ENCODE results near the gene UBE2Q1. TPM values are rescaled to one million over a fixed set of nuclear protein-coding genes. Genes with fewer than 3 reads are reported as not detected.
A peak's percentile ranks its signal among the peaks of the same experiment; 100 is the strongest.

Gene UBE2Q1
- total RNA-seq, 1 donor from 2014 or later, result 77.3 TPM

DNA sequence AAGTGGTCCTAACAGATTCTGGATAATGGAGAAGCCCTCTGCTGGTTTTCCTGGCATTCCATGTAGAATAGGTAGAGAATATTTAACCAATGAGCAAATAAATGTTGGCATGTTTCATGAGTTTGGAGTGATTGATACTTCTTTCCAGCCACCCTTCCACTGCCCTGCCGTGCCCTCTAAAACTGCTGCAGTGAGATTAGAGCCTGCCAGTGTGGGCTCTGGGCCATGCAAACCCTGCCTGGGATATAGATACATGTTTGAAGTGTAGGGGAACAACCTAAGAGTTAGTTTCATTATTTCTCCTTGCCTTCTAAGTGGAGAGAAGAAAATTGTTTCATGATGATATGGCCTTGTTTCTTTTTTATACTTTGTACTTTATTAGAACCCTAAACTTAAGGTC is 10.4 kb downstream of the UBE2Q1 start:
- Mint-ChIP-seq H3K27me3 (ENCODE audit: unreplicated experiment) (no peaks in the 10 kb centered on the region), H3K9me3 (ENCODE audit: unreplicated experiment) (no peaks in the 10 kb centered on the region), H3K27ac (ENCODE audit: unreplicated experiment) (peak overlapping the region; percentile 11), H3K36me3 (ENCODE audit: unreplicated experiment) (peaks cover 27% of the 10 kb centered on the region), H3K4me1 (ENCODE audit: unreplicated experiment) (peaks cover 5% of the 10 kb centered on the region), H3K4me3 (ENCODE audit: unreplicated experiment) (no peak overlapping the region)
- no peak for DNase-seq (ENCODE audit: extremely low spot score, unreplicated experiment)
- TF ChIP-seq, protein P1, sequence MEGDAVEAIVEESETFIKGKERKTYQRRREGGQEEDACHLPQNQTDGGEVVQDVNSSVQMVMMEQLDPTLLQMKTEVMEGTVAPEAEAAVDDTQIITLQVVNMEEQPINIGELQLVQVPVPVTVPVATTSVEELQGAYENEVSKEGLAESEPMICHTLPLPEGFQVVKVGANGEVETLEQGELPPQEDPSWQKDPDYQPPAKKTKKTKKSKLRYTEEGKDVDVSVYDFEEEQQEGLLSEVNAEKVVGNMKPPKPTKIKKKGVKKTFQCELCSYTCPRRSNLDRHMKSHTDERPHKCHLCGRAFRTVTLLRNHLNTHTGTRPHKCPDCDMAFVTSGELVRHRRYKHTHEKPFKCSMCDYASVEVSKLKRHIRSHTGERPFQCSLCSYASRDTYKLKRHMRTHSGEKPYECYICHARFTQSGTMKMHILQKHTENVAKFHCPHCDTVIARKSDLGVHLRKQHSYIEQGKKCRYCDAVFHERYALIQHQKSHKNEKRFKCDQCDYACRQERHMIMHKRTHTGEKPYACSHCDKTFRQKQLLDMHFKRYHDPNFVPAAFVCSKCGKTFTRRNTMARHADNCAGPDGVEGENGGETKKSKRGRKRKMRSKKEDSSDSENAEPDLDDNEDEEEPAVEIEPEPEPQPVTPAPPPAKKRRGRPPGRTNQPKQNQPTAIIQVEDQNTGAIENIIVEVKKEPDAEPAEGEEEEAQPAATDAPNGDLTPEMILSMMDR (IDR thresholded peaks at IDR 0.05), result no peak

DNA sequence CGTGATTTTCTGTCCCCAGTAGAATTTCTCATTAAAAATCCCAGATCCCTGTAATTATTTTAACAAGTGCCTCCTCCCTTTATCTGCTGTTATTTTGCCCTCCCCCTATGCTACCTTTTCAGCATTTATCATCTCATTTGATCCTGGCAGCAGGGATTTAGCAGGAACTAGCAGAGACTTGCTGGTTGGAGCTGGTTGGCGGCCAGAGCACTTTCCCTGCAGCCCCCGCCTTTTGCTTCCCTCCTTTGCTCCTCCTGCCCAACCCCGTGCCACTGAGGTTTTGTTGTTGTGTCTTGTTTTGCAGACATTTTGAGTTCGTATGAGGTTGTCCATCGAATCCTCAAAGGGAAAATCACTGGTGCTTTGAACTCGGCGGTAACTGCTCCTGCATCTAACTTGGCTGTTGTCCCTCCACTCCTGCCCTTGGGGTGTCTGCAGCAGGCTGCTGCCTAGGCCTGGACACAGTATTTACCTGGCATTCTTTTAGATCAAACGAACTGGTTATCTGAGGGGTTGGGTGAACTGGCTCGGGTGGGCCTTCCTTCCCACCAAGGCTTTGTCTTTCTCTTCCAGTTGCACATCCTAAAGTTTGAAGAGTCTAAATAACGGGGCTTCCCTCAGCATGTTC is 11.2 kb downstream of the UBE2Q1 start:
- Mint-ChIP-seq H3K4me1 (ENCODE audit: unreplicated experiment) (peaks cover 5% of the 10 kb centered on the region), H3K27ac (ENCODE audit: unreplicated experiment) (no peak overlapping the region), H3K9me3 (ENCODE audit: unreplicated experiment) (no peaks in the 10 kb centered on the region), H3K36me3 (ENCODE audit: unreplicated experiment) (peaks cover 21% of the 10 kb centered on the region), H3K4me3 (ENCODE audit: unreplicated experiment) (no peak overlapping the region), H3K27me3 (ENCODE audit: unreplicated experiment) (peaks cover 2% of the 10 kb centered on the region)
- TF ChIP-seq, protein P1 (IDR thresholded peaks at IDR 0.05), result no peak
- DNase-seq (ENCODE audit: extremely low spot score, unreplicated experiment), result no peak

DNA sequence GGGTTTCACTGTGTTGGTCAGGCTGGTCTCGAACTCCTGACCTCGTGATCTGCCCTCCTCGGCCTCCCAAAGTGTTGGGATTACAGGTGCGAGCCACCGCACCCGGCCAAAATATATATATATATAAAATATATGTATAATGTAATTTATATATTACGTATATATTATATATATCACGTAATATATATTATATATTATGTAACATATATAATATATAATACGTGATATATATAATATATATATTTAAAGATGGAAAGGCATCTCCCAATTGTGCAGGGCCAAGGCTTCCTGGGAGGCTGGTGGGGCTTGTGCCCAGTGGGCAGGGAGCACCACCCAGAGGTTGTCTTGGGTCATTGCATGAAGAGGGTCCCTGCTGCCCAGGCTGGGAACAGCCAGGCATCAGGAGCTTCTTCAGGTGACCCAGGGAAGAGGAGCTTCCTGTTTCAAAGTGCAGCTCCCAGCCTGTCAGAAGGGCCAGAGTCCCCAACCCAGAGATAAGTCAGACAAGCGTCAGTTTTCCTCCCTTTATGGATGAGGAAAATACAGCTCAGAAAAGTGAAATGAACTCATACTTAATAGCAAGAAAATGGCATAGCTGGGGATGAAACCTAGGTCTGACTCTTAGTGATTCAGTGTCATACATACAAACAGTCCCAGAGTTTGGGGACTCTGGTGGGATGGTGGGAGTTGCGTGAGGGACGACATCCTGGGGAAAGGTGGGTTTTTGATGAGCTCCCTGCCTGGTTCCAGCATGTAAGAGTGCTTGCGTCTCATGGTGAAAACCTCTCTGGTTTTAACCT is 12.0 kb downstream of the UBE2Q1 start:
- no peak for DNase-seq (ENCODE audit: extremely low spot score, unreplicated experiment)
- TF ChIP-seq, protein P1 (IDR thresholded peaks at IDR 0.05), result peak; percentile 72
- Mint-ChIP-seq H3K36me3 (ENCODE audit: unreplicated experiment) (peaks cover 15% of the 10 kb centered on the region), H3K4me3 (ENCODE audit: unreplicated experiment) (no peak overlapping the region), H3K4me1 (ENCODE audit: unreplicated experiment) (peaks cover 5% of the 10 kb centered on the region), H3K27ac (ENCODE audit: unreplicated experiment) (no peak overlapping the region), H3K9me3 (ENCODE audit: unreplicated experiment) (no peaks in the 10 kb centered on the region), H3K27me3 (ENCODE audit: unreplicated experiment) (peaks cover 10% of the 10 kb centered on the region)

DNA sequence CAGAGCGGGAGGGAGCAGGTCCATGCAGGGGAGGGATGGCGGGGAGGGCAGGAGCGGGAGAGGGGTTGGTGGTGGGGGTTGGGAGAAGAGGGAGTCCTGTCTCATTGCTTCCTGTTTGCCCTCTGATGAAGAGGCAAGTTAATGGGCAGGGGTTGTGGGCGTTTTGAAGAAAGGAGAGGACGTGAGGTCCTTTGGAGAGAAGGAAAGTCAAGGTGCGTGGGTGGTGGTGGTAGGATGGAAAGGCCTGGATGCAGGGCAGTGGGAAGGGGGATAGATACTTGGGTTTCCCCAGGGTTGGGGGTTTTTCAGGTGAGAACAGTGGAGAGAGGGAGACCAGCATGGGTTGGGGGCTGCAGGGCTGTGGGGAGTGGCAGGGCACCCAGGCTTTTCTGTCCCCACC is 17.2 kb downstream of the UBE2Q1 start:
- DNase-seq (ENCODE audit: extremely low spot score, unreplicated experiment), result no peak
- H3K4me1 Mint-ChIP-seq (ENCODE audit: unreplicated experiment), result no peaks in the 10 kb centered on the region
- H3K36me3 Mint-ChIP-seq (ENCODE audit: unreplicated experiment), result no peaks in the 10 kb centered on the region
- H3K9me3 Mint-ChIP-seq (ENCODE audit: unreplicated experiment), result no peaks in the 10 kb centered on the region
- TF ChIP-seq, protein P1 (IDR thresholded peaks at IDR 0.05), result no peak
- H3K27me3 Mint-ChIP-seq (ENCODE audit: unreplicated experiment), result peaks cover 47% of the 10 kb centered on the region
- no peak overlapping the region for H3K27ac Mint-ChIP-seq (ENCODE audit: unreplicated experiment)
- H3K4me3 Mint-ChIP-seq (ENCODE audit: unreplicated experiment), result no peak overlapping the region

Data from osteocyte (in vitro differentiated cells).